MCF 10A (cell line): ENCODE measurements around the gene UGT1A10. TPM values are rescaled to one million over a fixed set of nuclear protein-coding genes. Genes with fewer than 3 reads are reported as not detected.

Experiments used
- BruUV-seq: library from RNA; stranded (reverse); fragments of 400-500 nt; replicated peaks from 2 replicates; lab custom pipeline; 2021; lab: Mats Ljungman, UMichigan
- CTCF ChIA-PET: fragments of 300-600 bp; sonication (Branson Sonifier 250); formaldehyde crosslinking; extraction: SDS; loops from one replicate; lab custom pipeline; 2021; ENCODE audit warnings: antibody characterized with exemption, inconsistent platforms; lab: Yijun Ruan, JAX
- POLR2A ChIA-PET: fragments of 300-600, 350-650 bp; sonication (Branson Sonifier 250); formaldehyde crosslinking; extraction: SDS; loops from one replicate; lab custom pipeline; 2020; ENCODE audit warnings: antibody characterized with exemption, inconsistent platforms; lab: Yijun Ruan, JAX
- DNase-seq: peaks from one replicate; pipeline ENCODE4 v3.0.0-alpha.2; 2018; ENCODE audit not compliant: unreplicated experiment
- H3K27ac Mint-ChIP-seq: one replicate; pipeline ENCODE4 v1.8.0; 2022; ENCODE audit warnings: mild to moderate bottlenecking, low read depth, mixed read lengths; ENCODE audit not compliant: unreplicated experiment
- H3K27me3 Mint-ChIP-seq: one replicate; pipeline ENCODE4 v1.8.0; 2022; ENCODE audit warnings: mixed read lengths; ENCODE audit not compliant: insufficient read depth, unreplicated experiment
- H3K36me3 Mint-ChIP-seq: one replicate; pipeline ENCODE4 v1.8.0; 2022; ENCODE audit warnings: mild to moderate bottlenecking, moderate library complexity, mixed read lengths; ENCODE audit not compliant: insufficient read depth, unreplicated experiment
- H3K4me1 Mint-ChIP-seq: one replicate; pipeline ENCODE4 v1.8.0; 2022; ENCODE audit warnings: mixed read lengths; ENCODE audit not compliant: insufficient read depth, unreplicated experiment
- H3K4me3 Mint-ChIP-seq: one replicate; pipeline ENCODE4 v1.8.0; 2022; ENCODE audit warnings: mild to moderate bottlenecking, moderate library complexity, mixed read lengths; ENCODE audit not compliant: unreplicated experiment
- H3K9me3 Mint-ChIP-seq: one replicate; pipeline ENCODE4 v1.8.0; 2022; ENCODE audit warnings: mixed read lengths; ENCODE audit not compliant: unreplicated experiment
- CTCF ChIP-seq: fragments of 200-600 bp; IDR thresholded peaks from one replicate; pipeline ENCODE4 v1.8.0; 2022; ENCODE audit warnings: antibody characterized with exemption, mild to moderate bottlenecking; ENCODE audit not compliant: unreplicated experiment
- intact Hi-C: fragments of 100-400 bp; cut with micrococcal nuclease; formaldehyde crosslinking; loops from 2 replicates; pipeline ENCODE4 v1.14.1; 2022
- total RNA-seq: library from RNA; stranded (reverse); gene quantifications from 2 replicates; pipeline ENCODE4 v1.2.3, GENCODE V29; 2022

Gene UGT1A10
- total RNA-seq, 1 experiment from 2014 or later = not detected

GRCh38 chr2:233681521-233682099, 45.4 kb downstream of the UGT1A10 start, which contains the start of gene UGT1A7:
UGT1A7 (plus strand) TSS chr2:233681901; CDS start chr2:233681938, 37 bp downstream.
- Mint-ChIP-seq H3K4me1 (no peaks in the 10 kb centered on the region), H3K9me3 (no peaks in the 10 kb centered on the region), H3K36me3 (no peaks in the 10 kb centered on the region), H3K27ac (no peak within 1 kb of the TSS), H3K27me3 (no peaks in the 10 kb centered on the region), H3K4me3 (no peak within 1 kb of the TSS)
- no peak for TF ChIP-seq CTCF
- ChIA-PET CTCF (interaction anchor here (0.6 kb wide), 1 partner anchor 10 kb away, joined by 3 read pairs; the partner anchor contains the start of gene UGT1A9), POLR2A (interaction anchor here (0.6 to 3.8 kb wide), 8 partner anchors 10 to 896 kb away, joined by 3 to 67 read pairs (median 3); partner anchors contain the start of genes UGT1A6 and USP40)
- BruUV-seq = no TSS peak
- intact Hi-C loops = no loop called here
- DNase-seq = peak; percentile 30

- POLR2A ChIA-PET = interaction anchor here (0.6 kb wide), 1 partner anchor 118 kb away, joined by 3 read pairs; the partner anchor contains the start of gene USP40
- H3K4me1 Mint-ChIP-seq = peaks cover 8% of the 10 kb centered on the region
- CTCF ChIA-PET = no interaction called here
- H3K27ac Mint-ChIP-seq = no peak overlapping the region
- H3K9me3 Mint-ChIP-seq = no peaks in the 10 kb centered on the region
- no peaks in the 10 kb centered on the region for H3K27me3 Mint-ChIP-seq
- H3K36me3 Mint-ChIP-seq = no peaks in the 10 kb centered on the region
- H3K4me3 Mint-ChIP-seq = no peak overlapping the region
- intact Hi-C loops = no loop called here
- no peak for TF ChIP-seq CTCF
- no peak for DNase-seq
- BruUV-seq = no TSS peak
Measured at GRCh38 chr2:233684640-233685039, 48.4 kb downstream of the UGT1A10 start.

GRCh38 chr2:233686928-233687327, 50.7 kb downstream of the UGT1A10 start:
- BruUV-seq = no TSS peak
- Mint-ChIP-seq H3K27me3 (no peaks in the 10 kb centered on the region), H3K27ac (no peak overlapping the region), H3K9me3 (no peaks in the 10 kb centered on the region), H3K4me1 (peaks cover 27% of the 10 kb centered on the region), H3K4me3 (no peak overlapping the region), H3K36me3 (no peaks in the 10 kb centered on the region)
- intact Hi-C loops = no loop called here
- DNase-seq = no peak
- CTCF ChIA-PET = interaction anchor here (0.6 kb wide), 1 partner anchor 120 kb away, joined by 3 read pairs; no protein-coding TSS in a partner anchor
- TF ChIP-seq CTCF = no peak
- POLR2A ChIA-PET = no interaction called here

- ChIA-PET CTCF (no interaction called here), POLR2A (interaction anchor here (0.8 to 4.3 kb wide), 2 partner anchors 18 to 123 kb away, joined by 3 to 59 read pairs; partner anchors contain the start of gene USP40)
- Mint-ChIP-seq H3K27me3 (no peaks in the 10 kb centered on the region), H3K27ac (no peak overlapping the region), H3K4me1 (peaks cover 30% of the 10 kb centered on the region), H3K9me3 (no peaks in the 10 kb centered on the region), H3K4me3 (no peak overlapping the region), H3K36me3 (no peaks in the 10 kb centered on the region)
- intact Hi-C loops = no loop called here
- no peak for TF ChIP-seq CTCF
- no peak for DNase-seq
- BruUV-seq = no TSS peak
Measured at GRCh38 chr2:233688341-233688740, 52.1 kb downstream of the UGT1A10 start.
